HFFc6 (cell line): ENCODE data around the gene STAT4. TPM values are rescaled to one million over a fixed set of nuclear protein-coding genes. Genes with fewer than 3 reads are reported as not detected.
"Not testable (repeated sequence)": the region's sequence is repeated elsewhere in the genome, so short reads cannot be mapped to it uniquely, and the experiment has no call there.

Experiments used
- DNase-seq: peaks from one replicate; pipeline ENCODE4 v3.0.0-alpha.2; 2018
- H3K27ac Mint-ChIP-seq: 2 replicates; pipeline ENCODE4 v1.8.0; 2020; ENCODE audit warnings: mild to moderate bottlenecking, mixed read lengths
- H3K27me3 Mint-ChIP-seq: 2 replicates; pipeline ENCODE4 v1.8.0; 2021; ENCODE audit warnings: mild to moderate bottlenecking, moderate library complexity, mixed read lengths; ENCODE audit not compliant: insufficient read depth
- H3K36me3 Mint-ChIP-seq: 2 replicates; pipeline ENCODE4 v1.8.0; 2021; ENCODE audit warnings: low read depth, mixed read lengths
- H3K4me1 Mint-ChIP-seq: 2 replicates; pipeline ENCODE4 v1.8.0; 2020; ENCODE audit warnings: low read depth, mixed read lengths
- H3K4me3 Mint-ChIP-seq: 2 replicates; pipeline ENCODE4 v1.8.0; 2020; ENCODE audit warnings: mild to moderate bottlenecking, moderate library complexity, mixed read lengths
- H3K9me3 Mint-ChIP-seq: 2 replicates; pipeline ENCODE4 v1.8.0; 2020; ENCODE audit warnings: mild to moderate bottlenecking, mixed read lengths
- CTCF ChIP-seq: fragments of 200-600 bp; sonication (generic); IDR thresholded peaks from 2 replicates; pipeline ENCODE4 v1.5.0; 2021; ENCODE audit warnings: antibody characterized with exemption, mild to moderate bottlenecking
- total RNA-seq, 6 experiments: library from RNA; stranded (reverse); fragmentation: NEBNext Ultra II Directional; extraction: Animal tissue kit (Norgen Biotek cat#: 25700); gene quantifications; 2 replicates in 1 of 6; 3 replicates in 5 of 6; pipeline ENCODE4 v1.2.3, GENCODE V29; 2021

The STAT4 gene
- total RNA-seq, 6 experiments from 2014 or later = 0.31 to 1.1 (median 0.47) TPM

DNA sequence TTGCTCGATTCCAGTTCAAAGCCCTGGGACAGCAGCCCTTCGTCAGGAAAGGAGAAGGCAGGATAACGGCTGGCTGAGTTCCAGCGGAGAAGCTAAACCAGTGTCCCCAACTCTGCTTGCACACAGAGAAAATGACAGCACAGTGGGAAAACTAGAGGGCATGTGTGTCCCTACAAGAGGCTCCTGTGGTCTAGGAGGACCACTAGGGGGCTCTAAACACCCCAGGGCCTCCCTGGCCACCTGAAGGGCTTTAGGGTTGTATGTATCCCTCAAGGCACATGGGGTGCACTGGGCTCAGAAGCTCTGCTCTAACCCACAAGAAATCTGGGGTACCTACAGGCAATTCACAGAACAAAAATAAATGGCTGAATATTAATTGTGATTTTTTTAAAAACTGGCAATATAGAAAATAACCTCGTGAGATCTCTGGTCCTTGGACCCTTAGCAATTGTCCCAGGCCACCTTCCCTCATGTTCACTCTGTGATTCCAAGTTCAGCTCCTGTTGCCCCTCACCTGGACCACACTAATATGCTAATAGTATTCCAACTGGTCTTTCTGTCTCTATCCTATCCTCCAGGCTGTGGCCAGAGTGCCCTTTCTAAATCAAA, 154.4 kb downstream of the STAT4 start:
- DNase-seq = peak; percentile 33
- H3K9me3 Mint-ChIP-seq = no peaks in the 10 kb centered on the region
- H3K27me3 Mint-ChIP-seq = no peaks in the 10 kb centered on the region; the same call in 1 of the 2 replicates
- no peaks in the 10 kb centered on the region for H3K4me1 Mint-ChIP-seq
- H3K36me3 Mint-ChIP-seq = peaks cover 66% of the 10 kb centered on the region
- peak overlapping the region; percentile 5; the same call in 1 of the 2 replicates for H3K27ac Mint-ChIP-seq
- H3K4me3 Mint-ChIP-seq = no peak overlapping the region
- TF ChIP-seq CTCF = peak; percentile 80

DNA sequence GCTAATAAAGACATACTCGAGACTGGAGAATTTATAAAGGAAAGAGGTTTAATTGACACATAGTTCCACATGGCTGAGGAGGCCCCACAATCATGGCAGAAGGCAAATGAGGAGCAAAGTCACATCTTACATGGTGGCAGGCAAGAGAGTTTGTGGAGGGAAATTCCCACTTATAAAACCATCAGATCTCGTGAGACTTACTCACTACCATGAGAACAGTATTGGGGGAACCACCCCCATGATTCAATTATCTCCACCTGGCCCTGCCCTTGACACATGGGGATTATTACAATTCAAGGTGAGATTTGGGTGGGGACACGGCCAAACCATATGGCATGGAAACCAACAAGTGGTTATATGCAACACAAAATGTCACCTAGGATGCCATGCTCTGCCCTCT, 155.5 kb downstream of the STAT4 start:
- not testable (repeated sequence) for H3K27me3 Mint-ChIP-seq, DNase-seq, H3K4me3 Mint-ChIP-seq, H3K9me3 Mint-ChIP-seq, H3K4me1 Mint-ChIP-seq, H3K27ac Mint-ChIP-seq
- peaks cover 62% of the 10 kb centered on the region for H3K36me3 Mint-ChIP-seq

DNA sequence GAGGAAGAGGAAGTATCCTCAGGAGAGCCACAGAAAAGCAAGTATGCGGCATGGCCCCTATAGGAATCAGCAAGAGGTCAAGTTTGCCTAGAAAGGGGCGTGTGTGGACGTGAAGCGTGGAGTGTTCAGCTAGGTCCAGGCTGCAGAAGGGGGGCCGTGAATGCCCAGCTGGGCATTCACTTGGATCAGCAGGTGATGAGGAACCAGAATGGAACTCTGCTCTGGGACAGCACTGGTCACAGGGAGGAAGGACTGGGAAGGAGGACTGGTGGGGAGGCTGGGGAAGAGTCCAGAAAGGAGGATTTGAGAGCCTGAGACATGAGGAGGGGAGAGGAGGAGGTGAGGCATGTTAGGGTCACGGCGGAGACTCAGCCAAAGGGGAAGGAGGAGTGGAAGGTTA, 156.6 kb downstream of the STAT4 start:
- Mint-ChIP-seq H3K4me3 (no peak overlapping the region), H3K4me1 (no peaks in the 10 kb centered on the region), H3K27me3 (no peaks in the 10 kb centered on the region), H3K36me3 (peaks cover 60% of the 10 kb centered on the region), H3K27ac (no peak overlapping the region), H3K9me3 (no peaks in the 10 kb centered on the region)
- no peak for TF ChIP-seq CTCF
- DNase-seq = no peak

DNA sequence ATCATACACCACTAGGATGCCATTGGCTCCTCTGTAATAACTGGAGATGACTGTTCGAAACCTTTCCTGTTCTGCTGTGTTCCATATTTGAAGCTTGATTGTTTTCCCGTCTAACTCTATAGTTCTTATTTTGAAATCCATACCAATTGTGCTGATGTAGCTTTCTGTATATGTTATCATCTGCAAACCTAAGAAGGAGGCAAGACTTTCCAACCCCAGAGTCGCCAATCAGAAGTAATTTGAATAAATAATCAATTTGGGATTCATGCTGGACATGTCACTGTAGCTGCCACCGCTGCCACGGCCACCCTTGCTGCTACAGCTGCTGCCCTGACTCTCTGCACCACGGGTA, 157.5 kb downstream of the STAT4 start:
- Mint-ChIP-seq H3K4me1 (no peaks in the 10 kb centered on the region), H3K4me3 (no peak overlapping the region), H3K36me3 (peaks cover 56% of the 10 kb centered on the region), H3K9me3 (no peaks in the 10 kb centered on the region), H3K27ac (no peak overlapping the region), H3K27me3 (no peaks in the 10 kb centered on the region)
- TF ChIP-seq CTCF = no peak
- no peak for DNase-seq

DNA sequence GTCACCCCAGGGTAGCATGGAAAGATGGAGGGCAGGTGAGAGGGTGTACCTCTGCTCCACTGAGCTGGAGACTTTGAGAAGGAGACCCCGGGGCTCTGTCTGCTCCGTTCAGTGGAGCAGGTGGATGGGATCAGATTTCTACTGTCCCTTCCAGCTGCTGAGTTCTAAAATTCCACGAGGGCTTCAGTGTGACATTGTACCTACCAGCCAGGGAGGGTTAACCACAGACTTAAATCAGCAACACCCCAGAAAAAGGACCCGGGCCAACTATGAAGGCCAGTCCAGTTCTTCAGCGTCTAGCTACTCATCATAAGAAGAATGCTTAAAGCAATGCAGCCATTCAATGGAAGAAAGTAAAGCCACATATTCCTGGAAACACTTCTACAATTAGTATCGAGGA, 160.7 kb downstream of the STAT4 start:
- Mint-ChIP-seq H3K27me3 (peaks cover 7% of the 10 kb centered on the region), H3K36me3 (peaks cover 53% of the 10 kb centered on the region), H3K4me1 (peaks cover 9% of the 10 kb centered on the region), H3K27ac (no peak overlapping the region), H3K9me3 (no peaks in the 10 kb centered on the region; the same call in 1 of the 2 replicates), H3K4me3 (no peak overlapping the region)
- DNase-seq = no peak
- no peak for TF ChIP-seq CTCF

DNA sequence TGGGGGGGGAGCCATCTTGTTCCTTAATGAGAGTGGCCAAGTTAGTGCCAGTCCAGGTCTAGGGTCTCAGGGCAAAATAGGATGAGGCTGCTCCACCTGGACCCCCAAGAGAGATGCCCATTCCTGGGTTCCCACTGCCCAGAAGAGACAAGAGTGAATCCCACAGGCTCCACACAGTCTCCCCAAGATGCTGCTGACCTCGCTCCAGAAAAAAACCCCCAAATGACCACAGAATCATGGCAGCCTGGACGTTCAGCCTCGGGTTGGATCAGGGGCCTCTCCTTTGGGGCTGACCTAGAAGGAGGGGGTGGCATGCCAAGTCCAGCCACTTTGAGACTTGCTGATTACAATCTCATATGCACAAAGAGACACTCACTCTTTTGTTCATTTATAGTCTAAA, 161.9 kb downstream of the STAT4 start:
- Mint-ChIP-seq H3K4me1 (peaks cover 19% of the 10 kb centered on the region), H3K27ac (no peak overlapping the region), H3K36me3 (peaks cover 57% of the 10 kb centered on the region), H3K27me3 (peaks cover 15% of the 10 kb centered on the region), H3K9me3 (no peaks in the 10 kb centered on the region; the same call in 1 of the 2 replicates), H3K4me3 (no peak overlapping the region)
- no peak for DNase-seq
- no peak for TF ChIP-seq CTCF
